SK-N-SH treated with all-trans-retinoic acid at 6 μM for 48 hours (cell line): ENCODE data around the gene ZFYVE28.

Experiments
- ARNTL ChIP-seq: fragments of 450-650 bp; formaldehyde crosslinking; IDR thresholded peaks from 2 replicates; pipeline ENCODE4 v1.5.0; 2020; ENCODE audit warnings: low read depth, mild to moderate bottlenecking, moderate library complexity, borderline replicate concordance
- GLIS3 ChIP-seq: fragments of 250-450 bp; sonication (Bioruptor Pico); IDR thresholded peaks from 2 replicates; pipeline ENCODE4 v1.5.0; 2020; ENCODE audit warnings: mild to moderate bottlenecking, moderate library complexity
- ISL1 ChIP-seq: fragments of 250-450 bp; sonication (Bioruptor Pico); IDR thresholded peaks from 2 replicates; pipeline ENCODE4 v2.1.2; 2022; ENCODE audit warnings: mild to moderate bottlenecking, moderate library complexity
- OSR1 ChIP-seq: fragments of 250-450 bp; sonication (Bioruptor Pico); IDR thresholded peaks from 2 replicates; pipeline ENCODE4 v1.8.0; 2022; ENCODE audit warnings: moderate library complexity, mild to moderate bottlenecking, inconsistent platforms
- PPARA ChIP-seq: fragments of 250-450 bp; sonication (Bioruptor Pico); IDR thresholded peaks from 2 replicates; pipeline ENCODE4 v1.5.0; 2020; ENCODE audit warnings: mild to moderate bottlenecking, borderline replicate concordance
- RARB ChIP-seq: fragments of 250-450 bp; sonication (Bioruptor Pico); IDR thresholded peaks from 2 replicates; pipeline ENCODE4 v1.8.0; 2021; ENCODE audit warnings: mild to moderate bottlenecking, moderate library complexity
- TOX ChIP-seq: fragments of 250-450 bp; sonication (Bioruptor Pico); IDR thresholded peaks from 2 replicates; pipeline ENCODE4 v1.8.0; 2021; ENCODE audit warnings: mild to moderate bottlenecking, moderate library complexity, borderline replicate concordance
- ZNF565 ChIP-seq: fragments of 450-650 bp; formaldehyde crosslinking; conservative IDR thresholded peaks from 2 replicates; pipeline ENCODE4 v1.5.0; 2020; ENCODE audit warnings: low read depth, mild to moderate bottlenecking, moderate library complexity
- TF ChIP-seq, protein P1 (sequence below): fragments of 250-450 bp; sonication (Bioruptor Pico); IDR thresholded peaks from 2 replicates; pipeline ENCODE4 v1.8.0; 2020; ENCODE audit warnings: mild to moderate bottlenecking, moderate library complexity, borderline replicate concordance

DNA sequence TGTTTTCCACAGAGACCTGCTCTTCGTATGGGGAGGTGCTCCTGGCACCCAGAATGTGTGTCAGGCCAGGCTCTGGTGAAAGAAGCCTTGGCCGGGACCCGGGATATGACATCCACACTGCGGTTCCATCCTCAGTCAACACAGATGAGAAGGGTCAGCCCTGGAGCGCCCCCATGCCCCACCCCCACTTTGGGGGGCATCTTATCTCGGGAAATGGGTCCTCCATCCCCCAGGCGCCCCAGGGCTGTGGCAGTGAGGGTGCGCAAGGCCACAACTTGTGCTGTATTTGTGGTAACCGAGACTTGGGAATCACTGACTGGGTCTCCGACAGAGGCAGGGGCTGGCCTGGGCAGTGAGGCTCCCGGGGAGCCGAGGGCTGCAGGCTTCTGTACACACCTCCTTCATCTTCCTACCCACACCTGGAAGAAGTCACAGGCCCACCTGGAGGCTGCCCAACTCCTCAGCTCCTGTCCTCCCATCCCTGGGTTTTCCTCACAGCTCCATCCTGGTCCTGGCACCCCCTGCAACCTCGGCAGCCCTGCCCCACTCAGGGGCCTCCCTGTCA is 8.3 kb upstream of the ZFYVE28 start:
- TF ChIP-seq ZNF565 (CRISPR knock-in tag) = no peak
- TF ChIP-seq OSR1 (CRISPR knock-in tag) = no peak
- TF ChIP-seq ISL1 (CRISPR knock-in tag) = no peak
- TF ChIP-seq GLIS3 (CRISPR knock-in tag) = no peak
- no peak for TF ChIP-seq RARB
- TF ChIP-seq, protein P1, sequence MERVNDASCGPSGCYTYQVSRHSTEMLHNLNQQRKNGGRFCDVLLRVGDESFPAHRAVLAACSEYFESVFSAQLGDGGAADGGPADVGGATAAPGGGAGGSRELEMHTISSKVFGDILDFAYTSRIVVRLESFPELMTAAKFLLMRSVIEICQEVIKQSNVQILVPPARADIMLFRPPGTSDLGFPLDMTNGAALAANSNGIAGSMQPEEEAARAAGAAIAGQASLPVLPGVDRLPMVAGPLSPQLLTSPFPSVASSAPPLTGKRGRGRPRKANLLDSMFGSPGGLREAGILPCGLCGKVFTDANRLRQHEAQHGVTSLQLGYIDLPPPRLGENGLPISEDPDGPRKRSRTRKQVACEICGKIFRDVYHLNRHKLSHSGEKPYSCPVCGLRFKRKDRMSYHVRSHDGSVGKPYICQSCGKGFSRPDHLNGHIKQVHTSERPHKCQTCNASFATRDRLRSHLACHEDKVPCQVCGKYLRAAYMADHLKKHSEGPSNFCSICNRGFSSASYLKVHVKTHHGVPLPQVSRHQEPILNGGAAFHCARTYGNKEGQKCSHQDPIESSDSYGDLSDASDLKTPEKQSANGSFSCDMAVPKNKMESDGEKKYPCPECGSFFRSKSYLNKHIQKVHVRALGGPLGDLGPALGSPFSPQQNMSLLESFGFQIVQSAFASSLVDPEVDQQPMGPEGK (CRISPR knock-in tag) = no peak
- TF ChIP-seq TOX (CRISPR knock-in tag) = no peak
- no peak for TF ChIP-seq PPARA (CRISPR knock-in tag)
- TF ChIP-seq ARNTL (CRISPR knock-in tag) = no peak
